Body of pancreas (tissue), 4 donors: ENCODE results near the gene SLC12A9. TPM values are rescaled to one million over a fixed set of nuclear protein-coding genes. Genes with fewer than 3 reads are reported as not detected.

Experiments used
- ATAC-seq: fragments of 150-250 bp; one replicate; pipeline ENCODE4 v1.9.1; 2016
- DNase-seq, 4 donors: peaks; one replicate each; pipeline ENCODE4 v3.0.0-alpha.2; 2019
- H3K27ac ChIP-seq, 4 donors: fragments of 200-600 bp; sonication (generic); 1 replicate in 3 of 4; 2 replicates in 1 of 4; pipeline versions ENCODE4 v1.5.1 to v1.6.1; 2016 to 2019; ENCODE audit warnings: mild to moderate bottlenecking in 1 of 4, mixed read lengths in 1 of 4, moderate library complexity in 1 of 4
- H3K27me3 ChIP-seq, 2 donors: fragments of 200-600 bp; sonication (generic); one replicate each; pipeline ENCODE4 v1.6.0; 2016; ENCODE audit warnings: mild to moderate bottlenecking in 1 of 2
- H3K36me3 ChIP-seq, 2 donors: fragments of 200-600 bp; sonication (generic); replicated peaks in 1 of 2; 2 replicates each; pipeline ENCODE4 v1.5.1; 2016; ENCODE audit warnings: low read depth in 2 of 2; ENCODE audit not compliant: insufficient read depth in 1 of 2
- H3K4me1 ChIP-seq: fragments of 200-600 bp; sonication (generic); one replicate; pipeline ENCODE4 v1.6.0; 2016
- H3K4me3 ChIP-seq, 2 donors: fragments of 200-600 bp; sonication (generic); 1 replicate in 1 of 2; 2 replicates in 1 of 2; pipeline ENCODE4 v1.5.1; 2016 to 2019
- H3K9me3 ChIP-seq, 3 donors: fragments of 200-600 bp; sonication (generic); 1 replicate in 2 of 3; 2 replicates in 1 of 3; pipeline ENCODE4 v1.5.1; 2016
- CTCF ChIP-seq, 7 experiments: fragments of 450-650 bp in 4 of 7; fragments of 200-600 bp in 3 of 7; sonication (generic) in 3 of 7; IDR thresholded peaks; one replicate each; pipeline ENCODE4 v1.5.1; 2016 to 2019; ENCODE audit warnings: antibody characterized with exemption in 7 of 7
- POLR2A ChIP-seq, 3 donors: fragments of 450-650 bp; IDR thresholded peaks; one replicate each; pipeline ENCODE4 v1.6.1; 2016; ENCODE audit warnings: antibody characterized with exemption in 3 of 3, mild to moderate bottlenecking in 2 of 3
- WGBS, 2 donors: methylation state at CpG; one replicate each; pipeline ENCODE4 v1.1.5; 2017; 5-methylcytosine and 5-hydroxymethylcytosine counted together
- intact Hi-C: fragments of 100-400 bp; cut with DNase I; formaldehyde crosslinking; loops from one replicate; pipeline ENCODE4 v1.15.1; 2023
- total RNA-seq, 2 donors: library from RNA; depleted of rRNA; stranded (reverse); fragments of >200 nt; gene quantifications; one replicate each; pipeline ENCODE4 v1.1.0, GENCODE V29; 2016

Gene SLC12A9
- total RNA-seq, 2 donors from 2014 or later: 12.7 to 38.9 TPM

GRCh38 chr7:100896732-100897608 is 44.5 kb downstream of the SLC12A9 start:
- Histone ChIP-seq H3K9me3 (no peaks in the 10 kb centered on the region), H3K4me1 (peaks cover 45% of the 10 kb centered on the region), H3K27me3 (peaks cover 0 to 18% of the 10 kb centered on the region in 2 donors), H3K4me3 (no peak overlapping the region), H3K36me3 (no peaks in the 10 kb centered on the region), H3K27ac (peak overlapping the region in 1 of 4 donors; percentile 26)
- ATAC-seq: peak; percentile 55
- TF ChIP-seq CTCF (IDR thresholded peaks at IDR 0.05) (peak; percentile 62 to 78 (median 69)), POLR2A (IDR thresholded peaks at IDR 0.05) (no peak)
- DNase-seq: peak; percentile 39 to 56 (median 49)
- intact Hi-C loops: no loop called here
- WGBS, 2 donors: 1 to 3% methylated on average over 10 to 66 of the region's 95 CpGs

GRCh38 chr7:100897772-100898454 is 45.4 kb downstream of the SLC12A9 start:
- peak overlapping the region in 1 of 4 donors; percentile 19 for H3K27ac ChIP-seq
- 46 to 50% methylated on average over 13 of the region's 13 CpGs for WGBS, 2 donors
- H3K4me3 ChIP-seq: no peak overlapping the region

GRCh38 chr7:100899432-100899831 is 46.9 kb downstream of the SLC12A9 start:
- ATAC-seq (no peak), DNase-seq (no peak)
- Histone ChIP-seq H3K4me3 (no peak overlapping the region), H3K4me1 (peaks cover 42% of the 10 kb centered on the region), H3K36me3 (no peaks in the 10 kb centered on the region), H3K9me3 (no peaks in the 10 kb centered on the region), H3K27ac (no peak overlapping the region), H3K27me3 (peaks cover 0 to 18% of the 10 kb centered on the region in 2 donors)
- intact Hi-C loops: no loop called here
- 93 to 97% methylated on average over 4 to 5 of the region's 5 CpGs for WGBS, 2 donors
- TF ChIP-seq POLR2A (IDR thresholded peaks at IDR 0.05) (no peak), CTCF (IDR thresholded peaks at IDR 0.05) (no peak)

More at GRCh38 chr7:100897772-100898454, 45.4 kb downstream of the SLC12A9 start:
- peaks cover 45% of the 10 kb centered on the region for H3K4me1 ChIP-seq
- no peaks in the 10 kb centered on the region for H3K9me3 ChIP-seq
- ATAC-seq (peak; percentile 27), DNase-seq (peak in 2 of 4 donors; percentile 37 to 59)
- H3K27me3 ChIP-seq: peaks cover 0 to 18% of the 10 kb centered on the region in 2 donors
- H3K36me3 ChIP-seq: no peaks in the 10 kb centered on the region
- TF ChIP-seq CTCF (IDR thresholded peaks at IDR 0.05) (no peak), POLR2A (IDR thresholded peaks at IDR 0.05) (no peak)
- intact Hi-C loops: no loop called here

GRCh38 chr7:100900978-100901377 is 48.5 kb downstream of the SLC12A9 start:
- Histone ChIP-seq H3K27me3 (peaks cover 0 to 7% of the 10 kb centered on the region in 2 donors), H3K4me1 (peaks cover 29% of the 10 kb centered on the region), H3K27ac (peak overlapping the region in 1 of 4 donors; percentile 5), H3K36me3 (no peaks in the 10 kb centered on the region), H3K9me3 (no peaks in the 10 kb centered on the region), H3K4me3 (no peak overlapping the region)
- DNase-seq: peak; percentile 57 to 81 (median 72)
- no peak for TF ChIP-seq CTCF (IDR thresholded peaks at IDR 0.05)
- TF ChIP-seq POLR2A (IDR thresholded peaks at IDR 0.05): no peak
- 55 to 100% methylated on average over 1 to 2 of the region's 2 CpGs for WGBS, 2 donors
- intact Hi-C loops: no loop called here
- ATAC-seq: peak; percentile 58
